CD4-positive, alpha-beta T cell treated with Interleukin-10 for 1 hour (primary cell): ENCODE data around the gene XXYLT1.
"Not testable (repeated sequence)": the region's sequence is repeated elsewhere in the genome, so short reads cannot be mapped to it uniquely, and the experiment has no call there.

Source experiments
- DNase-seq: peaks from one replicate; pipeline ENCODE4 v3.0.0-alpha.2; 2020

XXYLT1 gene

DNA sequence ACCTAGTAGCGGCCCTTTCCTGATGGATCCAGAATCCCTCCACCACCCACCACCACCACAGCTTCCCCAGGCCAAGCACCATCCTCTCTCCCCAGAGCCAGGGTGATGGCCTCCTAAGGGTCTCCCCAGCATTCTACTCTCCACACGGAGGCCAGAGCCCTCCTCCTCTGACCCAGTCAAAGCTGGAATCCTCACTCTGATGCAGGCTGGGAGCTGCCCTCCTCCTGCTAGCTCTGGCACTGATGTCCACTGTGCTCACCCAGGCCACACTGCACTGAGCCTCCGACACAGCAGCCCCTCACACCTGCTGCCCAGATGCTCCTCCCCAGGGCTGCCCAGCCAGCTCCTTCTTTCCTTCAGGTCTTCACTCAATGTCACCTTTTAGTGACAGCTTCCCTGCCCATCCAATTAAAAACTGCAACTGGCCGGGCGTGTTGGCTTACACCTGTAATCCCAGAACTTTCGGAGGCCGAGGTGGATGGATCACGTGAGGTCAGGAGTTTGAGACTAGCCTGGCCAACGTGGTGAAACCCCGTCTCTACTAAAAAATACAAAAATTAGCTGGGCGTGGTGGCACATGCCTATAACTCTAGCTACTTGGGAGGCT, 21.0 kb downstream of the XXYLT1 start:
- DNase-seq = no peak

DNA sequence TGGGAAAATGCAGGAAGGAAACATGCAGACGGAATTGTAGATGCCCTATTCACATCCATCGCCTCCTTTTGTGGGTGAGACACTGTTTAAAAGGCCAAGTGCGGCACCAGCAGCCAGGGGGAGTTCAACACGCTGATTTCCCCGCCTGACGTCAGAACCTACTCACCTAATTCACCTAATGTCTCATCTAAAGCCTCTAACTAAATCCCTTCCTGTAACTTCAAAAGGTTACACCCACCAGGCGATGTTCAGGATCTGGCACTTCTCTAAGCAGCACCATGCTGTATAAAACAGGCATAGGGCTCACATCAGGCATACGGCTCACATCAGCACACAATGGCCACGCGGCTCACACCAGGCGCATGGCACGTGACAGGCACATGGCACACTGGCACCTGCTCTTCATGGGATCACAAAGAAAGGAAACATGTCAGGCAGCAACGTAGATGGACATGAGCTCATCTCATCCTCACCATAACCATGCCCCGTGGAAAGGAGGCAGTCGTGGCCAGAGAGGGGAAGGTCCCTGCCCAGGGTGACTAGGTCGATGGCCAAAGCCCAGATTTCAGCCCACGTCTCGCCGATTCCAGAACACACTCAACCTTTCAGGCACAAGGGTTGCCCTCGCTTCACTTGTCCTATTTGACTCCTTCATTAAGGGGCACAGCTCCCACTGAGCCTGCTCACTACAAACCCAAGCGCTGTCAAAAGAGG, 21.7 kb downstream of the XXYLT1 start:
- DNase-seq = no peak

DNA sequence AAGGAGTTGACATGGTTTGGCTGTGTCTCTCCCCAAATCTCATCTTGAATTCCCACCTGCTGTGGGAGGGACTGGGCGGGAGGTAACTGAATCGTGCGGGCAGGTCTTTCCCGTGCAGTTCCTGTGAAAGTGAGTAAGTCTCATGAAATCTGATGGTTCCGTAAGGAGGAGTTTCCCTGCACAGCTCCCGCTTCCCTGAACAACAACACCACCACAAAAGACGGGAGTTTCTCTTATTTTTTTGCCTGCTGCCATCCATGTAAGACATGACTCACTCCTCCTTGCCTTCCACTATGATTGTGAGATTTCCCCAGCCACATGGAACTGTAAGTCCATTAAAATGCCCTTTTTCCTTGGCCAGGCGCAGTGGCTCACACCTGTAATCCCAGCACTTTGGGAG, 22.7 kb downstream of the XXYLT1 start:
- no peak for DNase-seq

DNA sequence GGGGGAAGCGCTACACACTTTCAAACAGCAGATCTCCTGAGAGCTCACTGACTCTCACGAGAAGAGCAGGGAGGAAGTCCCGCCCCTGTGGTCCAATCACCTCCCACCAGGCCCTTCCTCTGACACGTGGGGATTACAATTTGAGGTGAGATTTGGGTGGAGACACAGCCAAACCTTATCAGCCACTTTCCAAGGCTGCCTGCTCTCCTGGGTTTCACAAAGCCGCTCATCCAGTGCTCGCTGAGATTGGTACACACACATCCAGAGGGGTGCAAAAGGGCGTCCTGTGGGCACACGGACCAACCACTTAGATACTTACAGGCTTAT, 23.1 kb downstream of the XXYLT1 start:
- no peak for DNase-seq

DNA sequence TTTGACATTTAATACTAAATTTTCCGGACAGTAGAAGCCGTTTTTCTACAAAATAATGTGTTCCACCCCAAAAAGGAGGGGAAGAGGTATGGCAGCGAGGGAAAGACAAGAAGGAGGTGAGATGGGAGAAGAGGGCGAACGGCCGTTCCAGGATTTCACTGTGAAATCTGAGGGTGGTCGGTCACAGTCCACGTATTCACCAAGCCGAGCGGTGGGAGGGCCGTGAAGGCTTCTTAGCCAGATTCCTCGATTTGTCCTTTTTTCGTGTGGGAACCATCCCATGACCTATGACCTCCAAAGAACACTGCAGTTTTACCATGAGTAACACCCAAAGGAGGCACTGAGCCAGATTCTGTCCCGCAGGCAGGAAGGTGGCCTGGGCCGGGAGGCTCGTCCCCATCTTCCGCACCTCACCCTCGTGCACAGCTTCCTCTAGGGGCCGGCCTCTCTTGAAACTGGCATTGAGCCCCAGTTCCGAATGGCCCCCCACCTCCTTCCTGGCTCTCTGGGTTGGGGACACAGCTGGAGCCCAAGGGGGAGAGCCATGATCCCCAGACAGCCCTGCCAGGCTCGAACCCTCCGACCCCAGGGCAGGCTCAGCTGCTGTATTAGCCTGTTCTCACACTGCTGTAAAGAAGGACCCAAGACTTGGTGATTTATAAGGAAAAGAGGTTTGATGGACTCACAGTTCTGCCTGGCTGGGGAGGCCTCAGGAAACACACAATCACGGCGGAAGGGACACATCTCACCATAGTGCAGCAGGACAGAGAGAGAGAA, 23.7 kb downstream of the XXYLT1 start:
- DNase-seq = no peak

DNA sequence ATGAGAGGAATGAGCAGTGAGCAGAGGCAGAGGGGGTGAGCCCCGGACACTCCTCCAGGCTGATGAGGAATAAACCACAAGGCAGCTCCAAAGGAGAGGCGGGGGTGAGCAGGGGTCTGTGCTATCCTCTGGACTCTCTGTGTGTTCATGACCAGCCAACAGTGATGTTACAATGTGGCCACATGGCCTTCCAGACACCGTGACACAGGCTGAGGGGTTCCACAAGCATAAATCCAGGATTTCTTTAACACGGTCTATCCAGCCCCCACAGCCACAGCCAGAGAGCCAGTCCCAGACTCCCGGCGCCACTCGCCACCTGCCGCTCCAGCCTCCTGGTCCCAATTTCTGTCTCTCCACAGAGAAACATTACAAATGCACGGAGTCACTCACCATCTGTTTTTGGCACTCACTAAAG, 24.4 kb downstream of the XXYLT1 start:
- no peak for DNase-seq

DNA sequence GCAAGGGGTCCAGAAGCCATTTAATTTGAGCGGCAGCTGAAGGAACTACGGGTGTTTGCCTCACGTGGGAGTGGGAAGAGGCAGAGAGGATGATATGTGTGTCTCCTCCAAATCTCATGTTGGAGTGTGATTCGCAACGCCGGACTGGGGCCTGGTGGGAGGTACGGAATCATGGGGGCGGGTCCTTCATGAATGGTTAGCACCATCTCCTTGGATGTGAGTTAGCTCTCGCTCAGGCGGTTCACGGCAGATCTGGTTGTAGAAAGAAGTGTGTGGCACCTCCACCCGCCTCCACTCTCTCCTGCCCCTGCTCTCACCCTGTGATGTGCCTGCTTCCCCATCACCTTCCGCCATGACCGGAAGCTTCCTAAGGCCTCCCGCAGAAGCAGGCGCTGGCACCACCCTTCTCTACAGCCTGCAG, 25.4 kb downstream of the XXYLT1 start:
- DNase-seq = no peak

DNA sequence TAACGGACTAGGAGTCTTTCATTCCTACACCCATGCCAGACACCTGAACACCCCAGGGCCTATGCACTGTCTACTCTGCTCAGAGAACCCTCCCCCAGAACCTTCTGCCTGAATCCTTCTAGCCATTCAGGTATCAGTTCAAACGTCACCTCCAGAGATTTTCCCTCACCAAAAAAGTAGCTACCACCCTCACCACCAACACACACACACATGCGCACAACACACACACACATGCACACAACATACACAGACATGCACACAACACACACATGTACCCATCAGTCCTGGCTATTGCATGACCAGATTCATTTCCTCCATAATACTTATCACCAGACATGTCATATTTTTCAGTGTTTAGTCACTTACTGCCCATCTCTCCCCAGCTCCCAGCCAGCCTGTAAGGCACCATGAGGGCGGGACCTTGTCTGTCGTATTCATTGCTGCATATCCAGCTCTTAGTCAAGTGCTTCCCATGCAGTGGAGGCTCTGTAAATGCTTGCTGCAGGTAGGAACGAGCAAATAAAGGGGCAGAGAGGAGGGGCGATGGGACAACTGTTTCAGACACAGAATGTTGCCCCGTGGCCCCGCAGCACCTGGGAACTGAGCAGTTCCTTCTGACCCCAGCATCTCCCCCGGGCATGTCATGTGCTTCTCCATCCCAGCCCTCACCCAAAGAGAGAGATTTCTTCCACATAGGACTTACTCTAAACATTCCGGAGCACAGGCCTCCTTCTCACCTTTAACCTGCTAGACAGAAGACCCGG, 29.2 kb downstream of the XXYLT1 start:
- no peak for DNase-seq

DNA sequence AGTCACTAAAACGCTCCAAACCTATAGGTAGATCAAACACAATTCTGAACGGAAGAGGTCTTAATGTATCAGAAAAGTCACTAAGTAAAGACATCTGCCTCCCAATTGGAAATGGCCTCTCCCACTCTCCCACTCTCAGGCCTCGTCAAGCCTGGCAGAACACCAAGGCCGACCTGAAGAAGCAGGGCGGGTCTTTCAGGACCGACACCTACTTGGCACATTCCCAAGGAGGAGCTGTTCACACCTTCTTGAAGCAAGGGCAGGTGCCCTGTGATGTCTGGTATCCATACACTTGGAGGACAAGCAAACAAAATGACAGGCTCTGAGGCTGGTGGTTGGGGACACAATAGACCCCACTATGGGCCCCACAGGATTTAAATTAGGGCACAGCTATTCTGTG, 30.0 kb downstream of the XXYLT1 start:
- DNase-seq = no peak

DNA sequence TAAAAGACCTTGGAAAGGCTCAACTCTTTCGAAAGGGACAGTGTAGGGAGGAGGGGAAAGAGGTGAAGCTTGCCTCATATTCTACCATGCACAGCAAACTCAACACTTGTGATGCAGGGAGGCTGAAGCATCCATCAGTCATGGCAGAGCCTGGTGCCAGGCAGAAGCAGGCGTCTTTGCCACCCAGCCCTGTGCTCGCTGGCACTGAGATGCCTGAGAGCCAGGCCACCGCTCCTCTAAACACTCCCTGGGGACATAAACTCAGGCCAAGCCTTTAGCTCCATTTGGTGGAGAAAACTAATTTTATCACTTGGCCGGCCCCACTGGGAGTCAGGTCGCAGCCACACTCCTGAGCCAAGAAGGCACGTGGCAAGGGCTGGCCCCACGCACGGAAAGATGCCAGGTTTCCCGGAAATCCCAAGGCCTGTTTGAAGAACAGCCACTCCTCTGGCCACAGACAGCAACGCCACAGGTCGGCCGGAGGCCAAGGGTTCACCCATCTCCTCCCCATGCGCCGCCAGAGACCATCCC, 30.7 kb downstream of the XXYLT1 start:
- no peak for DNase-seq

DNA sequence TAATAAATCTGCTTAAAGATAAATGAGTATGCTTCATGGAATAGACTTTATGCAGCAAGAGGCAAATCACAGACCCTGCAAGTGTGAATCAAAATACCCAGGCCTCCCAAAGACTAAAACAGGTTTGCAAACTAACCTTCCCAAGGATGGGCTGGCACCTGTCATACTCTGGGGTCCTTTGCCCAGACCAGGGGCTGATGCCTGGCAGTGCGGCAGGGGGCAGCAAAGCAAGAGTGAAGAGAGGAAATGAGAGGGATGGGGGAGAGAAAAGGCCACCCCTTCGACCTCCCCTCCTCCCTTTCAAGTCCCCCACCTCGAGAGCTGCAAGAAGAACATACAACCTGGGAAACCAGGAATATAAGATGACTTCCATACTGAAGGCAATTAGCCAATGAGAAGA, 31.8 kb downstream of the XXYLT1 start:
- no peak for DNase-seq

DNA sequence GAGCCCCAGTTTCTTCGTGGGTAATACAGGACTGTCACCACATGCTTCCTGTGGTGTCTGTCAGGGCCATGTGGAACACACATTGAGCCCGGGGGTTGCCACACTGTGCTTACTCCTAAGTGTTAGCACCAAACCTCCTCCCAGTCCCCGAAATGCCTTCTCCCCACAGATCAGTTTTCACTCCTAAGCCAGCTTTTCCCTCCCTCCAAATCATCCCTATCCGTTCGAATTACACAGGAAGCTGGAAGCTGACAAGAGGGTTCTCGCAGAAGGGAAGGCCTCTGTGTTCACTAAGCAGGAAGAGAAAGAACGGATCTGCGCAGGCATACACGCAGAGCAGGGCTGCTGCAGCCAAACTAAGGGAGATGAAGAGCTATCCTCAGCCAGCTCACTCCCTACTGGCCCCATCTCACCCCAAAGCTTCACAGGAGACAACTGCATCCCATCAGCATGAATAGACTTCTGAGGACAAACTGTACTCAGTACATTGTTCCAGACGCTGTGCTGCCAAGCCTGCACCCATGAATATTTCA, 32.3 kb downstream of the XXYLT1 start:
- DNase-seq = no peak

DNA sequence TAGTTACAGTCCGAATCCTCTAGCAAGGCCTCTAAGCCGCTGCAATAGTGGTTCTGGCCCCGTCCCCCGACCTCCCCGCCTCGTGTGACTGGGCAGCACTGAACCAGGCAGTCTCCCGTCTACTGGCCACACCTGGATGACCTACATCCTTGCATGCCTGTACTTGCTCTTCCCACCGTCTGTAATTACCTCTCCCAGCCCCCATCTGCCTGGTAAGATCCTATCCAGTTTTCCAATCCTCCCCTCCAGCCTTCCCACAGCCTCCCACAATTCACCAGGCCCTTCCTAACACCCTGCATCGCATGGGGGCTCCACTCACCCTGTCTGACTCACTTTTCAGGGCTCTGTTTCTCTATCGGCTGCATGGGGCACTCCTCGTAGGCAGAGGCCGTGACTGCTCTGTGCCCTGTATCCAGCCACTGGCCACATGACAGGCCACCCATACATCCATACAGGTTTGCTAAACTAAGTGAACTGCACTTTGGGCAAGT, 32.8 kb downstream of the XXYLT1 start:
- DNase-seq = no peak

DNA sequence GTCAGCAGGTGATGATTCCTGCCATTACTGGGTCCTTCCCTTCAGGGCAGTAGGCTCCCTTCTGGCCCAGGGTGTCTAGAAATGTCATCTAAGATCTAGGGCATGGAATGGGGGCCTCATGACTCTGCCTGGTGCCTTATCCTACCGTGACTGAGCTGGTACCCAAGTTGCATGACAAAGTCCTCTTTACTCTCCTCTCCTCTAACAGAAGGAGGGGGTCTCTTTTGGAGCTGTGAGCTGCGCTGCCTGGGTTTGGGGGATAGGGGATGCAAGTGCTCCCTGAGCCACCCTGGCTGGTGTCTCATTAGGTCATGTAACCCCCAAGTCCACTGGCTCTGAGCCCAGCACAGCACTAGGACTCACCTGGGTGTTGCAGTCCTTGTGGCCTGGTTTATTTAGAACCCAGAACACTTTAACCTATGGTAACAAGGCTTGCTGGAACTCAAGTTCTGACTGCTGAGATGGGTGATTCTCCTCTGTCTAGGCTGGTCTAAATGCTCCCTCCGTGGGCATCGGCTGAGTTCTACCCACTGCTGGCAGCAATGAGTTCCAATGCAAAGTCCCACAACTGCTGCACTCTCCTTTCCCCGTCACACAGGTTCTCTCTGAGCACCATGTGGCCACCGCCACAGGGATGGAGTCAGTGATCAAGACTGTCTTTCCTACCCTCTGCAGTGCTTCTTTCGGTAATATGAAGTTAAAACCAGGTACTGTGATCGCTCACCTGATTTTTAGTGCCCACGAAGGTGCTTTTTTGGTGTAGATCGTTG, 34.0 kb downstream of the XXYLT1 start:
- DNase-seq = no peak

DNA sequence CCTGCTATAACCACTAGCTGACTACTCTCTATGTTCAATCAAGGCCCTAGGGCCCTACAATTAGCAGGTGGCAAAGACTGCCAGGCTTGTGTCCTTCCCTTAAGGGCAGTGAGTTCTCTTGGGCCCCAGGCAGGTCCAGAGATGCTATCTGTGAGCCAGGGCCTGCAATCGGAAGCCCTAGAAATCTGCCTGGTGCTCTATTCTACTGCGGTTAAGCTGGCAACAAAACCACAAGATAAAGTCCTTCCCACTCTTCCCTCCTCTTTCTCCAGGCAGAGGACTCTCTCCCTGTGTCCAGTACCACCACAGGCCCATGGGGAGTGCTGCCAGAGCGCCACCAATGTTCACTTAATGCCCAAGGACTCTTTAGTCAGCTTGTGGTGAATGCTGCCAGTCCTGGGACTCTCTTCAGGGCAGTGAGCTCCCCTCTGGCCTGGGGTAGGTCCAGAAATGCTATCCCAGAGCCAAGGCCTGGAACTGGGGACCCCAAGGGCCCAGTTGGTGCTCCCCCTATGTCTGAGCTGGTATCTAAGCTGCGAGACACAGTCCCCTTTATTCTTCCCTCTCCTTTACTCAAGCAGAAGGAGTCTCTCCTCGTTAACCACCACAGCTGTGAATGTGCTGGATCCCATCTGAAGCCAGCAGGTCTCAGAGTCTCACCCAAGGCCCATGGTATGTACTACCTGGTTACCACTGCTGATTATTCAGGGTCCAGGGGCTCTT, 34.7 kb downstream of the XXYLT1 start:
- DNase-seq = no peak

DNA sequence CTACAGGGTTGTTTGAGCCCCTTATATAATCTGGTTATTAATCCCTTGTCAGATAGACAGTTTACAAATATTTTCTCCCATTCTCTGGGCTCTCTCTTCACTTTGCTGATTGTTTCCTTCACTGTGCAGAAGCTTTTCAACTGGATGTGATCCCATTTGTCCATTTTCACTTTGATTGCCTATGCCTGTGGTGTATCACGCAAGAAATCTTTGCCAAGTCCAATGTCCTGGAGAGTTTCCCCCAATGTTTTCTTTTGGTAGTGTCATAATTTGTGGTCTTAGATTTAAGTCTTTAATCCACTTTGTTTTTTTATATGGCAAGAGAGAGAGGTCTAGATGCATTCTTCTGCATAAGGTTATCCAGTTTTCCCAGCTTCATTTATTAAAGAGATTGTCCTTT, 40.7 kb downstream of the XXYLT1 start:
- DNase-seq = no peak

DNA sequence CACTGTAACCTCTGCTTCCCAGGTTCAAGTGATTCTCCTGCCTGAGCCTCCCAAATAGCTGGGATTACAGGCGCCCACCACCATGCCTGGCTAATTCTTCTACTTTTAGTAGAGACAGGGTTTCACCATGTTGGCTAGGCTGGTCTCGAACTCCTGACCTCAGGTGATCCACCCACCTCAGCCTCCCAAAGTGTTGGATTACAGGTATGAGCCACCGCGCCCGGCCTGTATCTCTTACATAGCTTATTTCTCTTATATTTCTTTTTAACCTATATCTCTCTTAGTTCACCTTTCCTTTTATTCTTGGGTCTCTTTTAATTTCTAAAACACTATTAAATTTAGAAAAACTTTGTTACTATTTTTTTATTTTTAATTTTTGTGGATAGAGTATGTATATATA, 42.1 kb downstream of the XXYLT1 start:
- not testable (repeated sequence) for DNase-seq

DNA sequence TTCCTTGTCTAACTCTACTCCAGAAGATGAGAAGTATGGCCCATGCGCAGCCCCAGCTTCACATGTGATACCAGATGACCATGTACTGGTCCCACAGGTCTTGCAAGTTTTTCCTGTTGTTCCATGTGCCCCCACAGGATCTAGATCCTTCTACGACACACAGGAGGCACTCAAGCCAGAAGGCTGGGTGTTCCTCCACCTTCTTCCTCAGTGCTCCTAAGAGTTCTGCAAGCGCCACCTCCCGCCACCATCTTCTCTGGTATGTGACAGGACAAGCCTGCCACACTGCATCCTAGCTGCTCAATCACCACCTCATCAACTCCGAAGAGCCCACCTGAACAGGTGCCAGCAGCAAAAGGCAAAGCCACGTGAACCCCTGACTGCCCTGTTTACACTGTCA, 43.1 kb downstream of the XXYLT1 start:
- no peak for DNase-seq

DNA sequence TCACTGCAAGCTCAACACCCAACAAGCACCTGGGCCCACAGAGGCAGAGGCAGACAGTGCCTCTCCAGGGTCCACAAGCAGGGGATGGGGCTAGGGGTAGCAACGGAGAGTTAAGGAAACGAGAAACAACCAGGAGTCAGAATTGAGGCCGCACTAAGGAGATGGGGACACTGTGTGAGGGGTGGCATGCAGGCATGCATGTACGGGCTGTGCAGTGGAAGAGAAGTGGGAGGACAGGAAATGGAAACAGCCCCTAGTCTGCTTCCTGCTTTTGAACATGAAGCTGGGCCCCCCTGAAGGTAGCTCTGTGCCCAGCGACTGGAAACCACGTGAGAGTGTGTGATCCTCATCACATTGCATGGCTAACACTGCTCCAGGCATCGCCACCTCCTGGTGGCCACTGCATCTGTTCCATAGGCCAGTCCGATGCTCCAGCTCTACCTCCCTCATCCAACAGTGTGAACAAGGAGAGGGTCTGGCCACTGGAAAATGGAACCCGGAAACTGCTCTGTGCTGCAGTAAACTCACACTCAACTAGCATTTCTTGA, 44.0 kb downstream of the XXYLT1 start:
- no peak for DNase-seq

DNA sequence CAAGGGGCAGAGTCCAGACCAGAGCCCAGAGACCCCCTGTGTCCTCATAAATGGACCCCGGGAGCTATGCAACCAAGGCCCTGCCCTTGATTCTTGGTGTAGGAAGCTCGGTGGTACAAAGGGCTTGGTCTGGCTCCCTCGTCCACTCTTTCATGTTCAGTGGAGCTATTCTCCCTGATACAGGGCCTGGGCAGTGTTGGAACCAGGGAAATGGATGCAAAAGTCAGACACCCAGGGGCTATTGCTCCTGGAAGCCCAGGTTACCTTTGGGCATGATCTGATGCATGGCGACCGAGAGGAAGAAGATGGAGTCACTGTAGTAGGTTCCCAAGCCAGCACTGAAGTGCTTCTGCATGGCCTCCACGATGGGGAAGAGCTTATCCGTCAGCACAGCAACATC, 44.5 kb downstream of the XXYLT1 start:
- DNase-seq = no peak

DNA sequence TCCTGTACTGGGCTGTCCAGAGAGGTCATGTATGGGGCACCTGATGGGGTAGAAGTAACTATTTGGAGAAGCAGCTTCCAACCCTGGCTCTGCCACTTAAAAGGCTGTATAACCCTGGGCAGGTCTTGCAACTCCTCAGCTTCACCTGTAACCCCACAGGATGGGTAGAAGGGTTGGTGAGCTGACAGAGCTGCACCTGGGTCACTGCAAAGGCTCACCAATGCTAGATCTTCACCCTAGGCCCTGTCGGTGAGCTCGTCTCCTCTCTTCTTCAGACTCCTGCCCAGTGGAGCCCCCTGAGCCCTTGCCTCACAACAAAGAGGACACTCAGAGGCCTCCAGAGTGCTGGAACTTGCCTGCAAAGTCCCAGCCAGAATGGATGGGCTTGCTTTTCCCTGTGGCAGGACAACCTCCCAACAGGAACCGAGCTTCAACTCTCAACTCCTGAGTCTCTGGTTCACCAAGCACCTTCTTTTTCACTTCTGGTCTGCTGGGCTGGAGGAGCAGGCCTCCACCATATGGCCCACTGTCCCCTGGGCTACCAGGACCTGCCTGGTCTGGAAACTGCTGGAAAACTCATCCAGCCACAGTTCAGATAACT, 45.9 kb downstream of the XXYLT1 start:
- DNase-seq = no peak
